ENCODE results near the gene RAC3.

DNA sequence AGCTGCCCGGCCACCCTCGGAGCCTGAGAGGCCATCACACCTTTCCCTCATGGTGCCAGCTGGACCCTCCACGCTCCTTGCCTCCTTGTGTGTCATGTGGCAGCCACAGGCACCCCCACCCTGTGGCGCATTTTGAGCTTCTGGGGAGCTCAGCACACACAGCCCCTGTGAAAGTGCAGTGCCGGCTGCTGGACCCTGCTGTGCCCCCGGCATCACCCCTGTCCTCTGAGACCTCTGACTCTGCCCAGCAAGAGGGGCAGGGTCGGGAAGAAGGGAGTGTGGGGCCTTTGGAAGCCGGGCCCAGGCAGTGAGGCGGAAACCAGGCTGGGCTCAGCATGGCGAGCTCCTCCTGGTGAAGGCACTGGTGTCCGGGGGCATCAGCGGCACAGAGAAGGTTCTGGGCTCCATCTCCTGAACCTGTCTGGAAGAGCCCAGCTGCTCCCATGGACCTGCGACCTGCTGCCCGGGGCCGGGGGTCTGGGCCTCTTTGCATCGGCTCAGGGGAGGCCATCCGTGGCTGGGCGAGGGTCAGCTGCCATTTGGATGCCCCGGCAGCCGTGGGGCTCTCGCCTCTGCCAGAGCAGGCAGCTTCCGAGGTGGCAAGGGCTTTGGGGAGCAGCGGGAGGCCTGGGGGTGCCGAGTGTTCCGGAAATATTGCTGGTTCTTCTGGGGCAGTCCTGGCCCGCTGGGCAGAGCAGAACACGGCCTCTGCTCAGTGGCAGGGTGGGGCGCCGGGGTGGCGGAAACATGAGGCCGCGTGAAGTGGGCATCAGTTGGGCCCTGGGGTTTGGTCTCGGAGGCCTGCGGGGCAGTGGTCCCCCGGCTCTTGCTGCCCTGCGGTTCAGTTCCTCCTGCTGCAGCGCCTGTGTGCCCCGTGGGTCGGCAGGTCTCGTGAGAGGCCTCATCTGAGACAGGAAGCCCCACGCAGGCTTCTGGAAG lies 26.7 kb upstream of the RAC3 start:
- TF ChIP-seq, protein P1, sequence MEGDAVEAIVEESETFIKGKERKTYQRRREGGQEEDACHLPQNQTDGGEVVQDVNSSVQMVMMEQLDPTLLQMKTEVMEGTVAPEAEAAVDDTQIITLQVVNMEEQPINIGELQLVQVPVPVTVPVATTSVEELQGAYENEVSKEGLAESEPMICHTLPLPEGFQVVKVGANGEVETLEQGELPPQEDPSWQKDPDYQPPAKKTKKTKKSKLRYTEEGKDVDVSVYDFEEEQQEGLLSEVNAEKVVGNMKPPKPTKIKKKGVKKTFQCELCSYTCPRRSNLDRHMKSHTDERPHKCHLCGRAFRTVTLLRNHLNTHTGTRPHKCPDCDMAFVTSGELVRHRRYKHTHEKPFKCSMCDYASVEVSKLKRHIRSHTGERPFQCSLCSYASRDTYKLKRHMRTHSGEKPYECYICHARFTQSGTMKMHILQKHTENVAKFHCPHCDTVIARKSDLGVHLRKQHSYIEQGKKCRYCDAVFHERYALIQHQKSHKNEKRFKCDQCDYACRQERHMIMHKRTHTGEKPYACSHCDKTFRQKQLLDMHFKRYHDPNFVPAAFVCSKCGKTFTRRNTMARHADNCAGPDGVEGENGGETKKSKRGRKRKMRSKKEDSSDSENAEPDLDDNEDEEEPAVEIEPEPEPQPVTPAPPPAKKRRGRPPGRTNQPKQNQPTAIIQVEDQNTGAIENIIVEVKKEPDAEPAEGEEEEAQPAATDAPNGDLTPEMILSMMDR (IDR thresholded peaks at IDR 0.05): no peak
- TF ChIP-seq POLR2A (IDR thresholded peaks at IDR 0.05) (no peak), EP300 (IDR thresholded peaks at IDR 0.05; ENCODE audit: low read depth) (no peak), POLR2AphosphoS5 (IDR thresholded peaks at IDR 0.05) (no peak)

All from transverse colon (tissue), 4 donors.